Heart right ventricle (tissue), 16 donors: ENCODE data around the gene CDH23. TPM values are rescaled to one million over a fixed set of nuclear protein-coding genes. Genes with fewer than 3 reads are reported as not detected.
A peak's percentile ranks its signal among the peaks of the same experiment; 100 is the strongest.

Source experiments
- ATAC-seq, 8 donors: fragments of 200-7000 bp; cut with Tn5 transposase; one replicate each; pipeline ENCODE4 v1.9.1; 2020; ENCODE audit warnings: mild to moderate bottlenecking in 8 of 8, moderate library complexity in 8 of 8, moderate number of reproducible peaks in 1 of 8
- DNase-seq, 2 donors: peaks; one replicate each; pipeline ENCODE4 v3.0.0-alpha.2; 2020
- H3K27ac ChIP-seq, 10 donors: fragments of 200-600 bp; sonication (generic) in 2 of 10; one replicate each; pipeline versions ENCODE4 v1.5.0 to v1.8.0; 2020 to 2022; ENCODE audit warnings: mild to moderate bottlenecking in 3 of 10
- H3K27me3 ChIP-seq, 7 donors: fragments of 200-600 bp; one replicate each; pipeline ENCODE4 v1.8.0; 2021 to 2022; ENCODE audit warnings: mild to moderate bottlenecking in 2 of 7
- H3K36me3 ChIP-seq, 9 donors: fragments of 200-600 bp; sonication (generic) in 1 of 9; one replicate each; pipeline versions ENCODE4 v1.5.0 to v1.8.0; 2020 to 2022; ENCODE audit warnings: mild to moderate bottlenecking in 2 of 9
- H3K4me1 ChIP-seq, 9 donors: fragments of 200-600 bp; sonication (generic) in 1 of 9; one replicate each; pipeline versions ENCODE4 v1.5.0 to v1.8.0; 2020 to 2022; ENCODE audit warnings: mild to moderate bottlenecking in 4 of 9
- H3K4me3 ChIP-seq, 10 donors: fragments of 200-600 bp; sonication (generic) in 2 of 10; one replicate each; pipeline versions ENCODE4 v1.5.0 to v1.8.0; 2020 to 2022; ENCODE audit warnings: mild to moderate bottlenecking in 7 of 10, moderate library complexity in 2 of 10
- H3K9me3 ChIP-seq, 11 donors: fragments of 200-600 bp in 10 of 11; sonication (generic) in 2 of 11; one replicate each; pipeline versions ENCODE4 v1.5.0 to v1.8.0; 2013 to 2022; ENCODE audit warnings: mild to moderate bottlenecking in 2 of 11, control low read depth in 1 of 11, moderate library complexity in 1 of 11
- CTCF ChIP-seq, 9 donors: fragments of 200-600 bp; sonication (generic) in 2 of 9; IDR thresholded peaks; one replicate each; pipeline versions ENCODE4 v1.5.0 to v1.8.0; 2021 to 2022; ENCODE audit warnings: antibody characterized with exemption in 9 of 9, mild to moderate bottlenecking in 5 of 9, moderate library complexity in 1 of 9
- WGBS, 2 donors: extraction: QIAGEN DNeasy Blood & Tissue Kit; methylation state at CpG; one replicate each; pipeline ENCODE4 v1.1.7; 2013; ENCODE audit warnings: inconsistent platforms in 1 of 2; 5-methylcytosine and 5-hydroxymethylcytosine counted together
- intact Hi-C, 10 donors: fragments of 100-400 bp; cut with DNase I; formaldehyde crosslinking; loops; one replicate each; pipeline versions ENCODE4 v1.11.1 to v1.14.2; 2022
- polyA plus RNA-seq, 2 donors: library from polyadenylated mRNA; stranded (reverse); fragments of 200-250 nt; gene quantifications; one replicate each; pipeline ENCODE4 v1.2.3, GENCODE V29; 2013
- total RNA-seq, 10 donors: library from RNA; stranded (reverse); fragmentation: NEBNext Ultra II Directional in 3 of 10; extraction: Animal tissue kit (Norgen Biotek cat#: 25700) in 3 of 10; gene quantifications; one replicate each; pipeline versions ENCODE4 v1.2.1 to v1.2.4, GENCODE V29; 2021 to 2023
- donor health status: Arrhythmogenic right ventricular cardiomyopathy.
- donor health status: ischemic (EF 13 %, LVEDD 7.1; RV severe dilation, severe dysfunction).
- donor health status: healthy with polysubstance abuse.
- donor health status: DM: no; HTN: yes; CAD: no.
- donor health status: DM: no; HTN: no; CAD: no.
- donor health status: ischemic (EF 25% LVEDD 6.9; RV normal size, moderate dysfunction).
- donor health status: ischemic (EF 25% LVEDD 5.7; RV mildly dilated, moderate dysfunction).
- donor health status: healthy.
- donor health status: DM: yes; HTN: yes; CAD: no.
- donor health status: Ischemic cardiomyopathy.
- donor health status: ischemic (EF 35%, LVEDD 5.7; RV mildly dilated, moderate dysfunction).
- donor health status: nonischemic (EF 11% LVEDD 7.7; RV severe dilation, severe dysfunction).
- donor health status: DM: yes; HTN: yes; CAD: no.
- donor health status: PGD.
- donor health status: ischemic (EF 29% LVEDD 5.4; RV normal size, mild dysfunction).
- donor health status: nonischemic (EF 23%, LVEDD 6.1; RV moderate dilation, normal function).

The CDH23 gene
- total and polyA plus RNA-seq, 12 donors = 1.1 to 7.7 (median 4.6) TPM

GRCh38 chr10:71823356-71823755, 426.6 kb downstream of the CDH23 start:
- Histone ChIP-seq H3K9me3 (no peaks in the 10 kb centered on the region), H3K27ac (peak overlapping the region in 1 of 10 donors; percentile 10), H3K36me3 (peaks cover 8 to 100% (median 85%) of the 10 kb centered on the region in 9 donors), H3K4me3 (no peak overlapping the region), H3K4me1 (peaks cover 3 to 44% (median 7%) of the 10 kb centered on the region in 9 donors), H3K27me3 (no peaks in the 10 kb centered on the region)
- WGBS, 2 donors = 85 to 91% methylated on average over 4 of the region's 4 CpGs
- intact Hi-C loops = no loop called here
- TF ChIP-seq CTCF (IDR thresholded peaks at IDR 0.05) = no peak
- ATAC-seq = no peak
- DNase-seq = no peak

GRCh38 chr10:71824333-71824732, 427.6 kb downstream of the CDH23 start:
- no peaks in the 10 kb centered on the region for H3K27me3 ChIP-seq
- intact Hi-C loops = no loop called here

GRCh38 chr10:71825217-71825616, 428.5 kb downstream of the CDH23 start:
- Histone ChIP-seq H3K4me1 (peaks cover 0 to 45% (median 0%) of the 10 kb centered on the region in 9 donors), H3K27me3 (no peaks in the 10 kb centered on the region), H3K36me3 (peaks cover 8 to 100% (median 86%) of the 10 kb centered on the region in 9 donors), H3K9me3 (no peaks in the 10 kb centered on the region), H3K4me3 (no peak overlapping the region), H3K27ac (no peak overlapping the region)
- WGBS, 2 donors = 80% methylated on average over 11 of the region's 11 CpGs
- DNase-seq (no peak), ATAC-seq (no peak)
- no peak for TF ChIP-seq CTCF (IDR thresholded peaks at IDR 0.05)
- intact Hi-C loops = no loop called here

More at GRCh38 chr10:71824333-71824732, 427.6 kb downstream of the CDH23 start:
- peaks cover 8 to 100% (median 87%) of the 10 kb centered on the region in 9 donors for H3K36me3 ChIP-seq
- ATAC-seq (no peak), DNase-seq (no peak)
- no peaks in the 10 kb centered on the region for H3K9me3 ChIP-seq
- peaks cover 0 to 44% (median 0%) of the 10 kb centered on the region in 9 donors for H3K4me1 ChIP-seq
- H3K4me3 ChIP-seq = no peak overlapping the region
- no peak for TF ChIP-seq CTCF (IDR thresholded peaks at IDR 0.05)
- 93 to 98% methylated on average over 3 of the region's 3 CpGs for WGBS, 2 donors
- H3K27ac ChIP-seq = no peak overlapping the region

- Histone ChIP-seq H3K27me3 (no peaks in the 10 kb centered on the region), H3K36me3 (peaks cover 6 to 100% (median 84%) of the 10 kb centered on the region in 9 donors), H3K9me3 (no peaks in the 10 kb centered on the region), H3K27ac (no peak overlapping the region), H3K4me3 (no peak overlapping the region), H3K4me1 (peaks cover 0 to 52% (median 12%) of the 10 kb centered on the region in 9 donors)
- DNase-seq (no peak), ATAC-seq (no peak)
- no peak for TF ChIP-seq CTCF (IDR thresholded peaks at IDR 0.05)
- WGBS, 2 donors = 75 to 79% methylated on average over 6 of the region's 6 CpGs
- intact Hi-C loops = no loop called here
Observed at GRCh38 chr10:71827852-71828251, 431.1 kb downstream of the CDH23 start.
